OCI-LY1 (cell line): Measurements from ENCODE around the gene CDKAL1.

Experiments used
- CTCF ChIP-seq: fragments of 200-600 bp; sonication (generic), shearing (Covaris generic); IDR thresholded peaks from 2 replicates; pipeline ENCODE4 v1.5.1; 2017; ENCODE audit warnings: mild to moderate bottlenecking, antibody characterized with exemption, low read length, moderate library complexity, mixed read lengths
- EZH2 ChIP-seq: fragments of 200-600 bp; sonication (generic), shearing (Covaris generic); IDR thresholded peaks from 2 replicates; pipeline ENCODE4 v1.8.0; 2017; ENCODE audit warnings: borderline replicate concordance, mixed run types, mild to moderate bottlenecking, antibody characterized with exemption, low read length, moderate library complexity, mixed read lengths

GRCh38 chr6:20699402-20699801 lies 165.1 kb downstream of the CDKAL1 start:
- TF ChIP-seq CTCF, result no peak
- no peak for TF ChIP-seq EZH2
